Natural killer cell treated with Interleukin-12 subunit alpha and Interleukin-12 subunit beta and Interleukin-15 and Interleukin-18, amount 100 ng/mL, for 72 hours (primary cell): ENCODE data around the gene TUT7. TPM values are rescaled to one million over a fixed set of nuclear protein-coding genes. Genes with fewer than 3 reads are reported as not detected.
"Not testable (repeated sequence)": the region's sequence is repeated elsewhere in the genome, so short reads cannot be mapped to it uniquely, and the experiment has no call there.

Source experiments
- ATAC-seq, 2 donors: fragments of 150-1000 bp; cut with Tn5 transposase in 1 of 2; sonication (Bioruptor Pico), chemical (Tn5 transposase) in 1 of 2; 2 replicates each; pipeline ENCODE4 v1.10.0; 2021
- DNase-seq: peaks from one replicate; pipeline ENCODE4 v3.0.0; 2022; ENCODE audit warnings: low spot score
- H3K27ac Mint-ChIP-seq, 2 donors: 1 replicate in 1 of 2; 2 replicates in 1 of 2; pipeline ENCODE4 v1.8.0; 2022; ENCODE audit warnings: mixed read lengths in 2 of 2, mild to moderate bottlenecking in 1 of 2, moderate library complexity in 1 of 2
- H3K27me3 Mint-ChIP-seq, 2 donors: 1 replicate in 1 of 2; 2 replicates in 1 of 2; pipeline ENCODE4 v1.8.0; 2022; ENCODE audit warnings: mixed read lengths in 2 of 2
- H3K36me3 Mint-ChIP-seq: one replicate; pipeline ENCODE4 v1.8.0; 2022; ENCODE audit warnings: mixed read lengths
- H3K4me1 Mint-ChIP-seq, 2 donors: 1 replicate in 1 of 2; 2 replicates in 1 of 2; pipeline ENCODE4 v1.8.0; 2022; ENCODE audit warnings: low read depth in 2 of 2, mixed read lengths in 2 of 2, mild to moderate bottlenecking in 1 of 2
- H3K4me3 Mint-ChIP-seq: one replicate; pipeline ENCODE4 v1.8.0; 2022; ENCODE audit warnings: mixed read lengths
- H3K9me3 Mint-ChIP-seq: 2 replicates; pipeline ENCODE4 v1.8.0; 2022; ENCODE audit warnings: mixed read lengths
- total RNA-seq, 2 donors: library from RNA; stranded (reverse); gene quantifications; one replicate each; pipeline ENCODE4 v1.2.3, GENCODE V29; 2022

The TUT7 gene
- total RNA-seq, 2 donors from 2014 or later: 51.0 to 58.9 TPM

GRCh38 chr9:86312959-86313358 is 41.3 kb downstream of the TUT7 start:
- H3K4me3 Mint-ChIP-seq, DNase-seq, ATAC-seq, H3K9me3 Mint-ChIP-seq, H3K27me3 Mint-ChIP-seq: not testable (repeated sequence)
- Mint-ChIP-seq H3K36me3 (peaks cover 44% of the 10 kb centered on the region), H3K4me1 (peaks cover 18 to 20% of the 10 kb centered on the region in 2 donors), H3K27ac (peak overlapping the region in 1 of 2 donors; percentile 2)

GRCh38 chr9:86308687-86309086 is 45.5 kb downstream of the TUT7 start:
- DNase-seq: no peak
- ATAC-seq: no peak
- H3K27ac Mint-ChIP-seq: no peak overlapping the region
- no peaks in the 10 kb centered on the region for H3K9me3 Mint-ChIP-seq
- peaks cover 39% of the 10 kb centered on the region for H3K36me3 Mint-ChIP-seq
- H3K4me3 Mint-ChIP-seq: no peak overlapping the region
- H3K4me1 Mint-ChIP-seq: peaks cover 8 to 12% of the 10 kb centered on the region in 2 donors
- no peaks in the 10 kb centered on the region for H3K27me3 Mint-ChIP-seq

GRCh38 chr9:86304236-86304730 is 49.9 kb downstream of the TUT7 start:
- DNase-seq (no peak), ATAC-seq (no peak)
- peaks cover 42% of the 10 kb centered on the region for H3K36me3 Mint-ChIP-seq
- H3K27me3 Mint-ChIP-seq: no peaks in the 10 kb centered on the region
- no peaks in the 10 kb centered on the region for H3K9me3 Mint-ChIP-seq
- H3K4me1 Mint-ChIP-seq: peaks cover 11 to 16% of the 10 kb centered on the region in 2 donors
- H3K4me3 Mint-ChIP-seq: no peak overlapping the region
- H3K27ac Mint-ChIP-seq: peak overlapping the region in 1 of 2 donors; percentile 75

GRCh38 chr9:86303316-86303975 is 50.8 kb downstream of the TUT7 start:
- H3K27me3 Mint-ChIP-seq: no peaks in the 10 kb centered on the region
- H3K4me1 Mint-ChIP-seq: peaks cover 11 to 16% of the 10 kb centered on the region in 2 donors
- H3K27ac Mint-ChIP-seq: peak overlapping the region; percentile 53 to 75
- DNase-seq (no peak), ATAC-seq (peak in 1 of 2 donors; percentile 68)
- no peak overlapping the region for H3K4me3 Mint-ChIP-seq
- H3K36me3 Mint-ChIP-seq: peaks cover 41% of the 10 kb centered on the region
- no peaks in the 10 kb centered on the region for H3K9me3 Mint-ChIP-seq

GRCh38 chr9:86301686-86302085 is 52.5 kb downstream of the TUT7 start:
- Mint-ChIP-seq H3K27ac (peak overlapping the region in 1 of 2 donors; percentile 62), H3K36me3 (peaks cover 47% of the 10 kb centered on the region), H3K9me3 (no peaks in the 10 kb centered on the region), H3K4me1 (peaks cover 11 to 23% of the 10 kb centered on the region in 2 donors), H3K4me3 (no peak overlapping the region), H3K27me3 (no peaks in the 10 kb centered on the region)
- DNase-seq (no peak), ATAC-seq (no peak)

GRCh38 chr9:86300701-86301100 is 53.5 kb downstream of the TUT7 start:
- no peak overlapping the region for H3K4me3 Mint-ChIP-seq
- ATAC-seq: no peak
- H3K27me3 Mint-ChIP-seq: no peaks in the 10 kb centered on the region
- H3K36me3 Mint-ChIP-seq: peaks cover 41% of the 10 kb centered on the region
- peaks cover 11 to 23% of the 10 kb centered on the region in 2 donors for H3K4me1 Mint-ChIP-seq
- DNase-seq: no peak
- H3K9me3 Mint-ChIP-seq: no peaks in the 10 kb centered on the region
- peak overlapping the region in 1 of 2 donors; percentile 62 for H3K27ac Mint-ChIP-seq

GRCh38 chr9:86298873-86299272 is 55.3 kb downstream of the TUT7 start:
- ATAC-seq (no peak), DNase-seq (no peak)
- H3K27me3 Mint-ChIP-seq: no peaks in the 10 kb centered on the region
- no peak overlapping the region for H3K4me3 Mint-ChIP-seq
- no peaks in the 10 kb centered on the region for H3K9me3 Mint-ChIP-seq
- H3K36me3 Mint-ChIP-seq: peaks cover 39% of the 10 kb centered on the region
- peaks cover 10 to 23% of the 10 kb centered on the region in 2 donors for H3K4me1 Mint-ChIP-seq
- H3K27ac Mint-ChIP-seq: peak overlapping the region; percentile 13 to 17

- not testable (repeated sequence) for H3K4me3 Mint-ChIP-seq, H3K36me3 Mint-ChIP-seq, ATAC-seq, DNase-seq, H3K27me3 Mint-ChIP-seq, H3K27ac Mint-ChIP-seq, H3K4me1 Mint-ChIP-seq, H3K9me3 Mint-ChIP-seq
Measured at GRCh38 chr9:86290341-86290740, 63.9 kb downstream of the TUT7 start.

- no peak for DNase-seq
- no peaks in the 10 kb centered on the region for H3K27me3 Mint-ChIP-seq
- H3K36me3 Mint-ChIP-seq: peaks cover 6% of the 10 kb centered on the region
- H3K9me3 Mint-ChIP-seq: no peaks in the 10 kb centered on the region
- no peak overlapping the region for H3K4me3 Mint-ChIP-seq
- peaks cover 2 to 5% of the 10 kb centered on the region in 2 donors for H3K4me1 Mint-ChIP-seq
- ATAC-seq: no peak
- H3K27ac Mint-ChIP-seq: peak overlapping the region in 1 of 2 donors; percentile 16
Measured at GRCh38 chr9:86288499-86289198, 65.6 kb downstream of the TUT7 start.

- Mint-ChIP-seq H3K27ac (peak overlapping the region in 1 of 2 donors; percentile 60), H3K36me3 (peaks cover 6% of the 10 kb centered on the region), H3K4me1 (peaks cover 11 to 13% of the 10 kb centered on the region in 2 donors), H3K27me3 (no peaks in the 10 kb centered on the region), H3K4me3 (no peak overlapping the region), H3K9me3 (no peaks in the 10 kb centered on the region)
- DNase-seq (no peak), ATAC-seq (no peak)
Measured at GRCh38 chr9:86287013-86287412, 67.2 kb downstream of the TUT7 start.

- ATAC-seq: no peak
- no peak overlapping the region for H3K4me3 Mint-ChIP-seq
- H3K36me3 Mint-ChIP-seq: peaks cover 6% of the 10 kb centered on the region
- peaks cover 14 to 16% of the 10 kb centered on the region in 2 donors for H3K4me1 Mint-ChIP-seq
- DNase-seq: no peak
- H3K27me3 Mint-ChIP-seq: no peaks in the 10 kb centered on the region
- no peaks in the 10 kb centered on the region for H3K9me3 Mint-ChIP-seq
- H3K27ac Mint-ChIP-seq: peak overlapping the region in 1 of 2 donors; percentile 60
Measured at GRCh38 chr9:86286278-86286677, 67.9 kb downstream of the TUT7 start.

- no peak for ATAC-seq
- Mint-ChIP-seq H3K4me3 (no peak overlapping the region), H3K27me3 (no peaks in the 10 kb centered on the region), H3K27ac (peak overlapping the region in 1 of 2 donors; percentile 60), H3K4me1 (peaks cover 21 to 23% of the 10 kb centered on the region in 2 donors), H3K9me3 (no peaks in the 10 kb centered on the region), H3K36me3 (peaks cover 6% of the 10 kb centered on the region)
- no peak for DNase-seq
Measured at GRCh38 chr9:86285261-86285660, 68.9 kb downstream of the TUT7 start.

GRCh38 chr9:86282979-86283535 is 71.2 kb downstream of the TUT7 start:
- peaks cover 27 to 31% of the 10 kb centered on the region in 2 donors for H3K4me1 Mint-ChIP-seq
- H3K36me3 Mint-ChIP-seq: no peaks in the 10 kb centered on the region
- peak overlapping the region; percentile 91 to 94 for H3K27ac Mint-ChIP-seq
- peak; percentile 63 for DNase-seq
- no peaks in the 10 kb centered on the region for H3K27me3 Mint-ChIP-seq
- H3K9me3 Mint-ChIP-seq: no peaks in the 10 kb centered on the region
- ATAC-seq: peak; percentile 40 to 62
- H3K4me3 Mint-ChIP-seq: peak overlapping the region; percentile 94
